Panc1 (cell line): ENCODE data around the gene IP6K1. TPM values are rescaled to one million over a fixed set of nuclear protein-coding genes. Genes with fewer than 3 reads are reported as not detected.

Experiments
- ATAC-seq: fragments of 200-7000 bp; cut with Tn5 transposase; 2 replicates; pipeline ENCODE4 v1.9.1; 2020; ENCODE audit warnings: mild to moderate bottlenecking, moderate library complexity
- BruUV-seq: library from RNA; stranded (reverse); fragments of 400-500 nt; replicated peaks from 2 replicates; lab custom pipeline; 2021; lab: Mats Ljungman, UMichigan
- CTCF ChIA-PET: fragments of 300-600 bp; sonication (Branson Sonifier 250); formaldehyde crosslinking; loops from one replicate; lab custom pipeline; 2022; ENCODE audit warnings: antibody characterized with exemption; lab: Charles Lee
- POLR2A ChIA-PET: fragments of 300-600 bp; sonication (Branson Sonifier 250); formaldehyde crosslinking; loops from one replicate; lab custom pipeline; 2022; ENCODE audit warnings: antibody characterized with exemption; lab: Charles Lee
- DNase-seq: peaks from one replicate; pipeline ENCODE4 v3.0.0-alpha.2; 2010; ENCODE audit warnings: low read depth, low spot score
- H3K27ac ChIP-seq: 2 replicates; pipeline ENCODE4 v1.5.1; 2011; ENCODE audit warnings: mild to moderate bottlenecking, low read length, inconsistent platforms
- H3K27me3 ChIP-seq: fragments of 200-500 bp; sonication (Bioruptor generic); 2 replicates; pipeline ENCODE4 v1.6.0; 2014; ENCODE audit warnings: low read length, inconsistent platforms; ENCODE audit not compliant: control insufficient read depth, insufficient read depth
- H3K36me3 ChIP-seq: fragments of 200-500 bp; sonication (Bioruptor generic); 2 replicates; pipeline ENCODE4 v1.5.1; 2014; ENCODE audit warnings: inconsistent platforms, mild to moderate bottlenecking, low read length, moderate library complexity; ENCODE audit not compliant: control insufficient read depth, insufficient read depth
- H3K4me1 ChIP-seq: 2 replicates; pipeline ENCODE4 v1.5.1; 2011; ENCODE audit warnings: inconsistent platforms, mild to moderate bottlenecking, low read length, moderate library complexity; ENCODE audit not compliant: control insufficient read depth, insufficient read depth
- H3K4me3 ChIP-seq, 2 experiments: 2 replicates each; pipeline ENCODE4 v1.5.1; 2011 to 2012; ENCODE audit warnings: low read depth in 2 of 2, low read length in 2 of 2, mild to moderate bottlenecking in 2 of 2, inconsistent platforms in 1 of 2, moderate library complexity in 1 of 2
- H3K9me3 ChIP-seq: fragments of 200-500 bp; sonication (Bioruptor generic); 2 replicates; pipeline ENCODE4 v1.5.1; 2014; ENCODE audit warnings: low read depth, mild to moderate bottlenecking, inconsistent platforms, low read length, moderate library complexity; ENCODE audit not compliant: control insufficient read depth, insufficient read depth
- POLR2AphosphoS5 ChIP-seq: IDR thresholded peaks from 2 replicates; pipeline ENCODE4 v1.6.1; 2012; ENCODE audit warnings: mild to moderate bottlenecking, low read depth, low read length, moderate library complexity
- SIN3A ChIP-seq: IDR thresholded peaks from 2 replicates; pipeline ENCODE4 v1.6.1; 2012; ENCODE audit warnings: low read depth, mild to moderate bottlenecking, low read length, moderate library complexity, borderline replicate concordance; ENCODE audit not compliant: insufficient read depth
- TCF7L2 ChIP-seq: IDR thresholded peaks from 2 replicates; pipeline ENCODE4 v1.6.1; 2011; ENCODE audit warnings: mild to moderate bottlenecking, low read depth, low read length, inconsistent platforms
- in situ Hi-C: cut with HindIII; loops from 2 replicates; pipeline ENCODE4 v1.10.0; 2016; ENCODE audit warnings: low sequenced_read_pairs, low pct_unique_long_range_greater_than_20kb
- intact Hi-C: fragments of 100-400 bp; cut with micrococcal nuclease; formaldehyde crosslinking; loops from one replicate; pipeline ENCODE4 v1.10.0; 2022; ENCODE audit not compliant: unreplicated experiment
- total RNA-seq: library from RNA; stranded (reverse); gene quantifications from one replicate; pipeline ENCODE4 v1.2.1, GENCODE V29; 2021; ENCODE audit not compliant: unreplicated experiment
- TF ChIP-seq, protein P1 (sequence below): fragments of 450-650 bp; IDR thresholded peaks from 2 replicates; pipeline ENCODE4 v1.5.1; 2017; ENCODE audit warnings: mild to moderate bottlenecking
- TF ChIP-seq, protein P2 (sequence below), 2 experiments: IDR thresholded peaks; 2 replicates each; pipeline ENCODE4 v1.6.1; 2011 to 2012; ENCODE audit warnings: low read depth in 2 of 2, control low read depth in 1 of 2, low read length in 1 of 2, mild to moderate bottlenecking in 1 of 2, moderate library complexity in 1 of 2; ENCODE audit not compliant: insufficient read depth in 1 of 2

Gene IP6K1
- total RNA-seq, 1 experiment from 2014 or later: 39.8 TPM

DNA sequence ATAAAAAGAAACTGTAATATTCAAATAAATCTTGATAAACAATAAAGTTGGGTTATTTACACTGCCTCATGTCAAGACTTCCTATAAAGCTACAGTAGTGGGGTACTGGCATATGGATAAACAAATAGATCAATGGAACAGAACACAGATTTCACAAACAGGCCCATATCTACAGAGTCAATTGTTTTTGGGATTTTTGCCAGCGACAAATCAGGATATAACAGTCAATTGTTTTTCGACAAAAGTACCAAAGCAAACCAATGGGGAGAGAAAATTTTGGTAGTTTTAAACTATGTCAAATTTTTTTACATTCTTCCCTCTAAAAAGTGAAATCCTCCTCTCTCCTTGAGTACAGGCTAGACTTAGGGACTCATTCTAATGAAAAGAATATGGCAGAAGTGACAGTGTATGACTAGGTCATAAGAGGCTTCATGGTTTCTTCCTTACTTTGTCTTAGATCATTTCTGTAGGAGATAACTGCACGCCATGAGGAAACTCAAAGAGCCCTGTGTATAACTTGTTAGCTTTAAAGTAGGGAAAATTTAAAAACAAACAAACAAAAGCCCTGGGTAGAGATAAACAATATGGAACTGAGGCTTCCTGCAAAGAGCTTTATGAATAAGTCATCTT lies 16.9 kb downstream of the IP6K1 start:
- in situ Hi-C loops (no loop called here), intact Hi-C loops (no loop called here)
- POLR2A ChIA-PET: no interaction called here
- H3K9me3 ChIP-seq: no peaks in the 10 kb centered on the region
- H3K27ac ChIP-seq: no peak overlapping the region
- no peak for DNase-seq
- H3K36me3 ChIP-seq: no peaks in the 10 kb centered on the region
- no peak overlapping the region for H3K4me3 ChIP-seq
- TF ChIP-seq, protein P1, sequence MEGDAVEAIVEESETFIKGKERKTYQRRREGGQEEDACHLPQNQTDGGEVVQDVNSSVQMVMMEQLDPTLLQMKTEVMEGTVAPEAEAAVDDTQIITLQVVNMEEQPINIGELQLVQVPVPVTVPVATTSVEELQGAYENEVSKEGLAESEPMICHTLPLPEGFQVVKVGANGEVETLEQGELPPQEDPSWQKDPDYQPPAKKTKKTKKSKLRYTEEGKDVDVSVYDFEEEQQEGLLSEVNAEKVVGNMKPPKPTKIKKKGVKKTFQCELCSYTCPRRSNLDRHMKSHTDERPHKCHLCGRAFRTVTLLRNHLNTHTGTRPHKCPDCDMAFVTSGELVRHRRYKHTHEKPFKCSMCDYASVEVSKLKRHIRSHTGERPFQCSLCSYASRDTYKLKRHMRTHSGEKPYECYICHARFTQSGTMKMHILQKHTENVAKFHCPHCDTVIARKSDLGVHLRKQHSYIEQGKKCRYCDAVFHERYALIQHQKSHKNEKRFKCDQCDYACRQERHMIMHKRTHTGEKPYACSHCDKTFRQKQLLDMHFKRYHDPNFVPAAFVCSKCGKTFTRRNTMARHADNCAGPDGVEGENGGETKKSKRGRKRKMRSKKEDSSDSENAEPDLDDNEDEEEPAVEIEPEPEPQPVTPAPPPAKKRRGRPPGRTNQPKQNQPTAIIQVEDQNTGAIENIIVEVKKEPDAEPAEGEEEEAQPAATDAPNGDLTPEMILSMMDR: no peak
- TF ChIP-seq, protein P2, sequence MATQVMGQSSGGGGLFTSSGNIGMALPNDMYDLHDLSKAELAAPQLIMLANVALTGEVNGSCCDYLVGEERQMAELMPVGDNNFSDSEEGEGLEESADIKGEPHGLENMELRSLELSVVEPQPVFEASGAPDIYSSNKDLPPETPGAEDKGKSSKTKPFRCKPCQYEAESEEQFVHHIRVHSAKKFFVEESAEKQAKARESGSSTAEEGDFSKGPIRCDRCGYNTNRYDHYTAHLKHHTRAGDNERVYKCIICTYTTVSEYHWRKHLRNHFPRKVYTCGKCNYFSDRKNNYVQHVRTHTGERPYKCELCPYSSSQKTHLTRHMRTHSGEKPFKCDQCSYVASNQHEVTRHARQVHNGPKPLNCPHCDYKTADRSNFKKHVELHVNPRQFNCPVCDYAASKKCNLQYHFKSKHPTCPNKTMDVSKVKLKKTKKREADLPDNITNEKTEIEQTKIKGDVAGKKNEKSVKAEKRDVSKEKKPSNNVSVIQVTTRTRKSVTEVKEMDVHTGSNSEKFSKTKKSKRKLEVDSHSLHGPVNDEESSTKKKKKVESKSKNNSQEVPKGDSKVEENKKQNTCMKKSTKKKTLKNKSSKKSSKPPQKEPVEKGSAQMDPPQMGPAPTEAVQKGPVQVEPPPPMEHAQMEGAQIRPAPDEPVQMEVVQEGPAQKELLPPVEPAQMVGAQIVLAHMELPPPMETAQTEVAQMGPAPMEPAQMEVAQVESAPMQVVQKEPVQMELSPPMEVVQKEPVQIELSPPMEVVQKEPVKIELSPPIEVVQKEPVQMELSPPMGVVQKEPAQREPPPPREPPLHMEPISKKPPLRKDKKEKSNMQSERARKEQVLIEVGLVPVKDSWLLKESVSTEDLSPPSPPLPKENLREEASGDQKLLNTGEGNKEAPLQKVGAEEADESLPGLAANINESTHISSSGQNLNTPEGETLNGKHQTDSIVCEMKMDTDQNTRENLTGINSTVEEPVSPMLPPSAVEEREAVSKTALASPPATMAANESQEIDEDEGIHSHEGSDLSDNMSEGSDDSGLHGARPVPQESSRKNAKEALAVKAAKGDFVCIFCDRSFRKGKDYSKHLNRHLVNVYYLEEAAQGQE (IDR thresholded peaks at IDR 0.05; ENCODE audit: insufficient read depth in 1 of 2, low read depth in 2 of 2, low read length in 1 of 2): no peak
- TF ChIP-seq TCF7L2 (no peak), SIN3A (no peak), POLR2AphosphoS5 (no peak)
- peak; percentile 48; the same call in 1 of the 2 replicates for ATAC-seq
- CTCF ChIA-PET: interaction anchor here (0.6 kb wide), 1 partner anchor 98 kb away, joined by 4 read pairs; no protein-coding TSS in a partner anchor
- TSS peak; percentile 36 for BruUV-seq
- no peaks in the 10 kb centered on the region; the same call in 1 of the 2 replicates for H3K4me1 ChIP-seq
- H3K27me3 ChIP-seq: no peaks in the 10 kb centered on the region

DNA sequence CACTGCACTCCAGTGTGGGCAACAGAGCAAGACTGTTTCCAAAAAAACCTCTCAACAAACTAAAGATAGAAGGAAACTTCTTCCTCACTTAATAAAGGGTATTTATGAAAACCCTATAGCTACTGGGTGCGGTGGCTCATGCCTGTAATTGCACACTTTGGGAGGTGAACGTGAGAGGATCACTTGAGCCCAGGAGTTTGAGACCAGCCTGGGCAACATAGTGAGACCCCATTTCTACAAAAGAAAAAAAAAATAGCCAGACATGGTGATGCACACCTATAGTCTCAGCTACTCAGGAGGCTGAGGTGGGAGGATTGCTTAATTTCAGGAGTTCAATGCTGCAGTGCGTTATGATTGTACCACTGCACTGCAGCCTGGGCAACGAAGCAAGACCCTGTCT lies 22.4 kb downstream of the IP6K1 start:
- ChIA-PET CTCF (no interaction called here), POLR2A (no interaction called here)
- no peaks in the 10 kb centered on the region for H3K27me3 ChIP-seq
- intact Hi-C loops: no loop called here
- no peak overlapping the region for H3K27ac ChIP-seq
- H3K4me1 ChIP-seq: no peaks in the 10 kb centered on the region
- no peaks in the 10 kb centered on the region for H3K9me3 ChIP-seq
- in situ Hi-C loops: no loop called here
- DNase-seq (no peak), ATAC-seq (no peak)
- TF ChIP-seq POLR2AphosphoS5: no peak
- TF ChIP-seq, protein P1: no peak
- TF ChIP-seq TCF7L2: no peak
- TF ChIP-seq SIN3A: no peak
- TF ChIP-seq, protein P2 (IDR thresholded peaks at IDR 0.05; ENCODE audit: insufficient read depth in 1 of 2, low read depth in 2 of 2, low read length in 1 of 2): no peak
- no peak overlapping the region for H3K4me3 ChIP-seq
- BruUV-seq: no TSS peak
- no peaks in the 10 kb centered on the region for H3K36me3 ChIP-seq
